DMS53 (cell line): Measurements from ENCODE around the gene FAM3C.
"Not testable (repeated sequence)": the region's sequence is repeated elsewhere in the genome, so short reads cannot be mapped to it uniquely, and the experiment has no call there.

Experiments used
- DNase-seq: peaks from one replicate; lab custom pipeline; 2025; lab: John Stamatoyannopoulos, UW

Gene FAM3C

DNA sequence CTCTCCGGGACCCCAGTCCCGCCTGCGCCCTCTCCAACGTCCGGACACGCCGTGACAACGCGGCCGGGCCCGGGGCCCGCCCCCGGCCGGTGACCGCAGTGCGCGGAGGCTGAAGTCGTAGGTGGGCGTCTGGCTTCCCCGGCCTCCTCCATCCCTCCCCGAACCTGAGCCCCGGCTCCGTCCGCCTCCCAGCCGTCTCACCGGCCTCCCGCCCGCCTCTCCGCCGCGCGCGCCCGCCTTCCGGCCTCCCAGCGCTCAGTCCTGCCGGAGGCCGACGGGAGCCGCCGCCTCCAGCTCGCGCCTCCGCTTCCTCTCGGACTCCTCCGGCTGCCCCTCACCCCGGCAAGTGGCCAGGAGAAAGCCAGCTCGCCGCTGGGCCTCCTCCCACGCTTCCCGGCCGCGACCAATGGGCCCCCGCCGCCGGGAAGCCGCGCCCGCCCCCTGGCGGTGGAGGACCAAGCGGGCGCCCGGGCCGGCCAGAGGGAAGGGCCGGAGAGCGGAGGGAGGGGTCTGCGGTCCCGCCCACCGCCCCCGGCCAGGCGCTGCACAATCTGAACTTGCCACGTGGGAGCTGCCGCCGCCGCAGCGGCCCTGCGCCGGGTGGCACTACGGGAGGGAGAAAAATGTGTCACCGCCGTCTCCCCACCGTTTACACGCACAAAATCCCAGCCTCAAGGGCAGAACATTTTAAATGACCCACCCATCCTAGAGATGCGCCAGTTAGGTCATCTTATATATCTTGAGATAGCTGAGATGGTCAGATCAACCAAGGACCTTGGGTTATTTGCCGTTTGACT lies at the start of gene FAM3C:
TSS of gene FAM3C (minus strand) at position 348 of the 797 bp plus-strand sequence. CDS start 13,339 bp downstream, outside the sequence.
- DNase-seq: peak; percentile 98

DNA sequence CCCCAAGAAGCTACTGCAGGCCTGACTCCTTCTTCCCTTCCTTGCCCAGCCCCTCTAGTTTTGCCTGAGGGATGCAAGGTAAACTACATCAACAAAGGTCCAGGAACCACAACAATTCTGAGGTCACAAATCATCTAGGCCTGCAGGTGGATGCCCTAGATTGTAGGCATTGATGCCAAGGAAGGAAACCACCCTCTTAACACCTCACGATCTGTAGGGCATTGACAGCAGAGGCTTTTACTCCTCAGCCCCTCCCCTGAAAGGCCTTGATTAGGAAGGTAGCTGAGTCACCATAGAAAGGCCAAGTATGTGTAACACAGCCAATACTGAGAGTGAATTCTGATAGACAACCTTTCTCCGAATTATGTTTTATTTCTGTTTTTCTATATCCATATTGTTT lies 46.7 kb upstream of the FAM3C start:
- DNase-seq: peak; percentile 23

DNA sequence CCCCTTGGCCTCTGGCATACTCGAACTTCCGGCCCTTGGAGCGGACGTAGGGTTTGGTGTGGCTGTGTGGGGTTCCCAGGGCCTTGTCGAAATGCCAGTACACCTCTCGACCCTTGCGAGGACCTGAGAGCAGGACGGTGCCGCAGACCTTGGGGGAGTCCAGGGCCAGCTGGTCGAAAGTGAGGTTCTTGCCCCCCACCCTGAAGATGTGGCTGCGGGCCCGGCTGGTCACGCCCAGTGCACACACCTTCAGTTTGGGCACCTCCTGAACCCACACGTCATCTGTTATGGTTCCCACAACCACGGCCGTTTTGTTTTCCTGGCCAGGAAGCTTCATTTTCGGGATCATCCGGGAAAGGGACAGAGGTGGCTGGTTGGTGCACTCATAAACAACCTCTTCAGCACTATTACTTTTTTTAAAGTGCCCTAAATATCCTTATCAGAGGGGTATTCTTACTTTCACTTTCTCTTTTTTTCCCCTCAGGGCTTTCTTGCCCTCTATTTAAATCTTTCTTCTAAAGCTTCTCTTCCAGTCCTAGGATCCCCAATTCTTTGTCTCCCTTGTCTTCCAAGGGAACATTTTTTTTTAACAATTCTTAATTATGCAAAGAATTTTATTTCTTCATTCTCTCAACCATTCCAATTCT lies 44.9 kb upstream of the FAM3C start:
- peak; percentile 24 for DNase-seq

GRCh38 chr7:121438043-121438955 lies 42.2 kb upstream of the FAM3C start:
- DNase-seq: peak; percentile 84

GRCh38 chr7:121437470-121437869 lies 41.4 kb upstream of the FAM3C start:
- no peak for DNase-seq

DNA sequence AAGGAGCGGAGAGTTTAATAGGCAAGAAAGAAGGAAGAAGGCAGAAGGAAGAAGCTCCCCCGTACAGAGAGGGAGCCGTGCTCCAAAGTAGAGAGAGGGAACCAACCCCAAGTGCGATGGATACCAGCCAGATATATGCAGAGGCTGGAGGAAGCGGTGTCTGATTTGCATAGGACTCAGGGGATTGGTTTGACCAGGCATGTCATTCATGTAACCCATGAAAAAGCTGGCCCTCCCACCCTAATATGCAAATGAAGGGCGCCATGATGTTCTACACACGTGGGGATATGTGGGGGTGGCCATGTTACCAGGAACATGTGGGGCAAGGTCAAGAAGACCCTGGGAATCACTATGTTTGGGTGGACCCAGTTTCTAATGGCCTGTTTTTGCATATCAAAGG lies 40.6 kb upstream of the FAM3C start:
- no peak for DNase-seq

DNA sequence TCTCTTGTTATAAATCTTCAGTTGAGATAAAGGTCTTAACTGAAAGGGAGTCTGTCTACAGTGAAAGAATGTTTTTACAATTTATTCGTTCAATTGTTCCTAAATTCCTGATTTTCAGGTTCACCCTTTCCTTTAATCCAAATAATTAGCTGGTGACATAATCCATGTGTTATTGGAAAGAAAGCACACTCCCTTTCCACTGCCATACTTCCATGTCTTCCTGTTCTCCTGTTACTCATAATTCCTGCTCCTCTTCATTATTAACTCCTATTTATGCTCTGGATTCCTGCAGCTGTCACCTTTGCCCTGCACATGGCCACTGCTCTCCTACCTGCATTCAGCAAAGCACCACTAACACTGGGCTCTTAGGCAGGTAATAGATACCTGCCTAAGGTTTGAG lies 40.0 kb upstream of the FAM3C start:
- no peak for DNase-seq

DNA sequence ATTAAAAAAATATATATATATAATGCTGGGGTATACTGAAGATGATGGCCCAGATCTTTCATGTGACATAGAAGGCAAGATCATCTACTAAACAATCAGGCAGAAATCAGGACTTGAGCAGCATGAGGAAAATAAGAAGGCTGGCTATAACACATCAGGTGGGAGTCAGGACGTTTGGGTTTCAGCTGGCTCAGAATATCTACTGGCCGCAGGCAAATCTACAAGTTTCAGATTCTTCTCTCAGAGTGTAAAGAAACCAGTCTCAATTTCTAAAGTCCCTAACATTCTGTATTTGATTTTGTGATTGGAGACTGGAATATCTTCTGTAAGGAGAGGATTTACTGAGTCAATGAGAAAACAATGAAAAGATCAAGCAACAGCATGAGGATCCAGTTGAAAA lies 37.7 kb upstream of the FAM3C start:
- DNase-seq: no peak

DNA sequence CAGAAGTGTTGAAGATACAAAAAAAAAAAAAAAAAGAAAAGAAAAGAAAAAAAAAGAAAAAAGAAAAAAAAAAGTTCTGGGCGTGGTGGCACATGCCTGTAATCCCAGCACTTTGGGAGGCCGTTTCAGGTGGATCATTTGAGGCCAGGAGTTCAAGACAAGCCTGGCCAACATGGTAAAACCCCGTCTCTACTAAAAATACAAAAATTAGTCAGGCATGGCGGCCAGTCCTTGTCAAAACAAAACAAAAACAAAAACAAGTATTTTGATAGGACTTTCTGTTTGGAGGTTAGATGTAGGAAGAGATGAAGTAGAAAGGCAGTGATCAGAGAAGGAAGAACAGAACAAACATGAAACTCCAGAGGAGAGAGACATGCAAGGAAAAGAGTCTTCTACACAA lies 36.4 kb upstream of the FAM3C start:
- not testable (repeated sequence) for DNase-seq

DNA sequence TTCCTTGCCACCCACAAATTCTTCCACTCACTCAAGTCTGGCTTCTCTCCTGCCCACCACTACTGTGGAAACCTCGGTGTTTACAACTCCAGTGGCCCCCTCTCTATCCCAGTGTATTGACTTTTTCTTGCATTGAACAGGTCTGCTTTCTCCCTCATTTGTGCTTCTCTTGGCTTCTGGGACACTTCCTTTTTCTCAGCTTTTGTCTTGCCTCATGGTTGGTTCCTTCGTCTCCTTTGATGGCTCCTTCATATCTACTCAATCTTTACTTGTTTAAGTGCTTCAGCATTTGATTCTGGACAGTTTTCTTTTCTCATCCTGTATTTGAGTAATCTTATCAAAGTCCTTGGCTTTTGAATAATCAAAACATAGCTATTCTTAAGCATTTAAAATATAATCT lies 35.9 kb upstream of the FAM3C start:
- no peak for DNase-seq

- DNase-seq: no peak
Measured at GRCh38 chr7:121431389-121431995, 35.4 kb upstream of the FAM3C start.

- no peak for DNase-seq
Measured at GRCh38 chr7:121430558-121430957, 34.5 kb upstream of the FAM3C start.

GRCh38 chr7:121429798-121430197 lies 33.7 kb upstream of the FAM3C start:
- no peak for DNase-seq

GRCh38 chr7:121428855-121429489 lies 32.9 kb upstream of the FAM3C start:
- no peak for DNase-seq

DNA sequence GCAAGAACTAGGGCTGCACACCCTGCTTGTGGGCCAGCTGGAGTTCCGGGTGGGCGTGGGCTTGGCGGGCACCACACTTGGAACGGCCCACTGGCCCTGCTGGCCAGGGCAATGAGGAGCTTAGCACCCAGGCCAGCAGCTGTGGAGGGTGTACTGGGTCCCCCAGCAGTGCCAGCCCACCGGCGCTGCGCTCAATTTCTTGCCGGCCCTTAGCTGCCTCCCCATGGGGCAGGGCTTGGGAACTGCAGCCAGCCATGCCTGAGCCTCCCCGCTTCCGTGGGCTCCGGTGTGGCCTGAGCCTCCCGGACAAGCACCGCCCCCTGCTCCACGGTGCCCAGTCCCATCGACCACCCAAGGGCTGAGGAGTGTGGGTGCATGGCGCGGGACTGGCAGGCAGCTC lies 25.6 kb upstream of the FAM3C start:
- DNase-seq: not testable (repeated sequence)

DNA sequence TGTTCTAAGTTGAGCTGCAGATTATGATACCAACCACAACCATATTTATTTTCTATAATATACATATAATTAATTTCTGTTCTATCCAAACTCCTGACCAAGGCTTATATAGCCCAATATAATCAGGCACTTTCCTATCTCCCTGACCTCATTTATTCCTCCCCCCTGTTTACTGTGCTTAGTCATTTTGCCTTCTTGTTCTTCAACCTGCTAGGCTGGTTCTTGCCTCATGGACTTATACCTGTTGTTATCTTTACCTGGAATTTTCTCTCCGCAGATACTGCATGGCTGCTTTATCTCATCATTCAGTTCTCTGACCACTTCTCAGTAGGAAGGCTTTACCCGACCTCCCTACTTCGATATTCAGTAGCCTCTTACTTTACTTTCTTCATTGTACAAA lies 24.9 kb upstream of the FAM3C start:
- DNase-seq: peak; percentile 84

- no peak for DNase-seq
Measured at GRCh38 chr7:121419201-121420148, 23.4 kb upstream of the FAM3C start.

DNA sequence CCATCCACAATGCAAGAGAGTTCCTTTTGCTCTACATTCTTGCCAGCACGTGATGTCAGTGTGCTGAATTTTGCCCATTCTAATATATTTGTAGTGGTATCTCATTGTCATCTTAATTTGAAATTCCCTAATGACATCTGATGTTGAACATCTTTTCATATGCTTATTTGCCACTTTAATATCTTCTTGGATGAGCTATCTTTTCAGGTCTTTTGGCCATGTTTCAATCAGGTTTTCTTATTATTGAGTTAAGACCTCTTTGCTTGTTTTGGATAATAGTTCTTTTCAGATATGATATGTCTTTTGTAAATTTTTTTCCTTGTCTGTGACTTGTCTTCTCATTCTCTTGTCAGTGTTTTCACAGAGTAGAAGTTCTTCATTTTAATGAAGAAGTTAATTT lies 20.4 kb upstream of the FAM3C start:
- no peak for DNase-seq

GRCh38 chr7:121414436-121414835 lies 18.3 kb upstream of the FAM3C start:
- DNase-seq: no peak

- DNase-seq: no peak
Measured at GRCh38 chr7:121411597-121411979, 15.5 kb upstream of the FAM3C start.
